B cell (primary cell): ENCODE measurements around the gene AGFG2. TPM values are rescaled to one million over a fixed set of nuclear protein-coding genes. Genes with fewer than 3 reads are reported as not detected.

Experiments used
- ATAC-seq: fragments of 200-7000 bp; cut with Tn5 transposase; one replicate; pipeline ENCODE4 v1.10.0; 2021; ENCODE audit warnings: low read depth, mild to moderate bottlenecking, moderate number of reproducible peaks, moderate library complexity
- CTCF ChIA-PET: fragments of 350-600 bp; sonication (Branson Sonifier 250); formaldehyde crosslinking; loops from one replicate; lab custom pipeline; 2021; ENCODE audit warnings: antibody characterized with exemption, inconsistent platforms; lab: Charles Lee
- POLR2A ChIA-PET: fragments of 350-600 bp; sonication (Branson Sonifier 250); formaldehyde crosslinking; loops from one replicate; lab custom pipeline; 2021; ENCODE audit warnings: antibody characterized with exemption; lab: Charles Lee
- DNase-seq: peaks from one replicate; pipeline ENCODE4 v3.0.0; 2013
- H2AFZ ChIP-seq: 2 replicates; pipeline ENCODE4 v1.6.1; 2012; ENCODE audit warnings: mild to moderate bottlenecking, low read depth, low read length; ENCODE audit not compliant: insufficient read depth, poor library complexity, severe bottlenecking
- H3K27ac ChIP-seq, 2 donors: 1 replicate in 1 of 2; 2 replicates in 1 of 2; pipeline ENCODE4 v1.5.1; 2012 to 2013; ENCODE audit warnings: low read length in 2 of 2, mild to moderate bottlenecking in 2 of 2, moderate library complexity in 1 of 2
- H3K27me3 ChIP-seq, 4 experiments: fragments of 200-600 bp in 1 of 4; sonication (generic) in 1 of 4; replicated peaks in 1 of 4; 1 replicate in 2 of 4; 2 replicates in 2 of 4; pipeline versions ENCODE4 v1.6.1 to v1.7.0; 2013 to 2016; ENCODE audit warnings: low read length in 3 of 4, mild to moderate bottlenecking in 2 of 4, mixed read lengths in 1 of 4, moderate library complexity in 1 of 4; ENCODE audit not compliant: insufficient read depth in 4 of 4, control insufficient read depth in 3 of 4; ENCODE audit errors: control extremely low read depth in 1 of 4
- H3K36me3 ChIP-seq, 2 experiments: replicated peaks in 1 of 2; 1 replicate in 1 of 2; 2 replicates in 1 of 2; pipeline versions ENCODE4 v1.6.1 to v1.7.1; 2013; ENCODE audit warnings: low read length in 1 of 2; ENCODE audit not compliant: insufficient read depth in 2 of 2, control insufficient read depth in 1 of 2; ENCODE audit errors: control extremely low read depth in 1 of 2, extremely low read depth in 1 of 2
- H3K4me1 ChIP-seq, 2 donors: fragments of 200-600 bp in 1 of 2; sonication (generic) in 1 of 2; 1 replicate in 1 of 2; 2 replicates in 1 of 2; pipeline versions ENCODE4 v1.5.1 to v1.6.1; 2013 to 2017; ENCODE audit warnings: low read length in 2 of 2; ENCODE audit not compliant: control insufficient read depth in 2 of 2, insufficient read depth in 2 of 2
- H3K4me2 ChIP-seq: replicated peaks from 2 replicates; pipeline ENCODE3; 2012; ENCODE audit warnings: mild to moderate bottlenecking, low read depth, low read length; ENCODE audit not compliant: poor library complexity, severe bottlenecking
- H3K4me3 ChIP-seq, 5 experiments: fragments of 200-600 bp in 1 of 5; sonication (generic) in 1 of 5; 1 replicate in 3 of 5; 2 replicates in 2 of 5; pipeline versions ENCODE4 v1.5.1 to v1.7.0; 2011 to 2016; ENCODE audit warnings: low read length in 4 of 5, mild to moderate bottlenecking in 4 of 5, low read depth in 2 of 5, control low read depth in 1 of 5, moderate library complexity in 1 of 5; ENCODE audit not compliant: insufficient read depth in 1 of 5; ENCODE audit errors: control extremely low read depth in 1 of 5, extremely low read depth in 1 of 5
- H3K79me2 ChIP-seq: fragments of 200-600 bp; sonication (generic); one replicate; pipeline ENCODE4 v1.6.0; 2016; ENCODE audit warnings: low read length; ENCODE audit not compliant: control insufficient read depth, insufficient read depth
- H3K9ac ChIP-seq: fragments of 200-600 bp; sonication (generic); 2 replicates; pipeline ENCODE4 v1.6.1; 2017; ENCODE audit warnings: mild to moderate bottlenecking, low read length, moderate library complexity
- H3K9me3 ChIP-seq, 3 donors: one replicate each; pipeline versions ENCODE4 v1.6.1 to v1.7.1; 2013; ENCODE audit warnings: low read length in 2 of 3; ENCODE audit not compliant: control insufficient read depth in 2 of 3, insufficient read depth in 1 of 3; ENCODE audit errors: control extremely low read depth in 1 of 3
- H4K20me1 ChIP-seq: 2 replicates; pipeline ENCODE4 v1.6.0; 2012; ENCODE audit warnings: mild to moderate bottlenecking, low read length; ENCODE audit not compliant: insufficient read depth, control insufficient read depth, poor library complexity, severe bottlenecking
- H3K27ac Mint-ChIP-seq: one replicate; pipeline ENCODE4 v1.8.0; 2021; ENCODE audit warnings: mixed read lengths
- H3K27me3 Mint-ChIP-seq: one replicate; pipeline ENCODE4 v1.8.0; 2021; ENCODE audit warnings: mixed read lengths
- H3K4me1 Mint-ChIP-seq: one replicate; pipeline ENCODE4 v1.8.0; 2021; ENCODE audit warnings: mixed read lengths
- H3K4me3 Mint-ChIP-seq: one replicate; pipeline ENCODE4 v1.8.0; 2021; ENCODE audit warnings: mixed read lengths
- H3K9me3 Mint-ChIP-seq: one replicate; pipeline ENCODE4 v1.8.0; 2022; ENCODE audit warnings: mixed read lengths; ENCODE audit not compliant: insufficient read depth
- EZH2 ChIP-seq: IDR thresholded peaks from 2 replicates; pipeline ENCODE4 v1.6.1; 2012; ENCODE audit warnings: borderline replicate concordance, low read depth, mild to moderate bottlenecking, moderate library complexity, low read length; ENCODE audit not compliant: insufficient read depth, poor library complexity, severe bottlenecking
- WGBS: methylation state at CpG from one replicate; pipeline ENCODE4 v1.1.5; 2013; ENCODE audit warnings: missing lambda C conversion rate; ENCODE audit not compliant: insufficient coverage; 5-methylcytosine and 5-hydroxymethylcytosine counted together
- intact Hi-C: fragments of 100-400 bp; cut with micrococcal nuclease; formaldehyde crosslinking; loops from one replicate; pipeline ENCODE4 v1.10.0; 2022
- polyA plus RNA-seq: library from polyadenylated mRNA; depleted of rRNA; stranded (reverse); fragments of >200 nt; gene quantifications from 2 replicates; pipeline ENCODE4 v1.2.3, GENCODE V29; 2012
- total RNA-seq, 2 donors: library from RNA; stranded (reverse); fragments of 120-200 nt in 1 of 2; gene quantifications; 1 replicate in 1 of 2; 2 replicates in 1 of 2; pipeline versions ENCODE4 v1.2.3 to v1.2.4, GENCODE V29; 2013 to 2022
- TF ChIP-seq, protein P1 (sequence below): fragments of 200-600 bp; IDR thresholded peaks from one replicate; pipeline ENCODE4 v1.8.0; 2022; ENCODE audit warnings: antibody characterized with exemption, mild to moderate bottlenecking

AGFG2 gene
- total and polyA plus RNA-seq, 2 donors (not counting 1 experiment from before 2014, with no cell fraction given) = 11.0 TPM

DNA sequence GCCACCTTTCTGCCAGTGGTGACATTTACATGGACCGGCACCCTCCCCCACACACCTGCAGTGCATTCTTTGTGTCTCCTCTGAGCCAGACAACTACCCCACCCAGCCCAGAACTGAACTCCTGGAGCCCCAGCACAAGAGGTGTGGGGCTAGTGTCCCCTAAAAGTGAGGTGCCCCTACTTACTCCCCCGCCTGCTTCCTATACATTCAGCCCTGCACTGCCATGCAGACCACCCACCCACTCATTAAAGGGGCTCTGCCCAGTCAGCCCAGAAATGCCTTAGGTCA is 32.8 kb downstream of the AGFG2 start:
- no peak overlapping the region for H3K4me2 ChIP-seq
- intact Hi-C loops = no loop called here

DNA sequence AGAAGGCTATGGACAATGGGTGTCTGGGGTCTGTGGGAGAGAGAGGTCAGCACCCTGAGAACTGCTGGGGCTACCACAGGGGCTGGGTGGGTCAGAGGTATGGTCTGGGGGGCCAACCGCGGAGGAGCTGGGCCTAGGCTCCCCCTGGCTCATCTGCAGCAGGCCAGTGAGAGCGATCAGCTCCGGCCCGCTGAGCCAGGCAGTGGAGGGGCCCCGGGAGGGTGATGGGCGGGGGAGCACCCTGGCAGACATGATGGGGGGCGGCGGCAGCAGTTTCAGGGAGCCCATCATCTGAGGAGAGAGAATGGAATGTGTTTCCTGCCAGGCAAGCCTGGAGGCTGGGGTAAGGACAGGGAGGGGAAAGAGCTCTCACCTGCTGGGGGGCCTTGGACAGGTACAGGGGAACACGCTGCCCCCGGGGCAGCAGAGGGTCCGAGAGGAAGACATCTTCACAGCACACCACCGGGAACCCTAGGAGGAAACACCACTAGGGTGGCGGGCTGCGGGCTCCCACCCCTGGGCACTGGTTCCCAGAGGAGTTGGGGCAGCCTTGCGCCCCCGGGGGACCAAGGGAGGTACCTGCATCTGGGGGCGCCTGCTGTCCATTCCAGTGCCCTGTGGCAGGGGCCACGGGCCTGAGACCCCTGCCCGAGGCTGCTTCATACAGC is 33.4 kb downstream of the AGFG2 start:
- no peaks in the 10 kb centered on the region for H3K9me3 ChIP-seq
- peaks cover 36 to 44% of the 10 kb centered on the region in 2 donors for H3K4me1 ChIP-seq
- peaks cover 0 to 34% of the 10 kb centered on the region in 2 experiments for H3K36me3 ChIP-seq
- H3K4me2 ChIP-seq = no peak overlapping the region
- H3K4me3 ChIP-seq = no peak overlapping the region
- no peak overlapping the region for H2AFZ ChIP-seq
- ChIA-PET CTCF (interaction anchor here (1.4 kb wide), 1 partner anchor 14 kb away, joined by 3 read pairs; the partner anchor contains the start of gene FBXO24), POLR2A (no interaction called here)
- peaks cover 50% of the 10 kb centered on the region for H4K20me1 ChIP-seq
- 94% methylated on average over 18 of the region's 20 CpGs for WGBS
- peaks cover 33% of the 10 kb centered on the region for H3K4me1 Mint-ChIP-seq
- DNase-seq (no peak), ATAC-seq (no peak)
- H3K9ac ChIP-seq = no peak overlapping the region
- H3K9me3 Mint-ChIP-seq = no peaks in the 10 kb centered on the region
- no peaks in the 10 kb centered on the region for H3K27me3 ChIP-seq
- TF ChIP-seq, protein P1, sequence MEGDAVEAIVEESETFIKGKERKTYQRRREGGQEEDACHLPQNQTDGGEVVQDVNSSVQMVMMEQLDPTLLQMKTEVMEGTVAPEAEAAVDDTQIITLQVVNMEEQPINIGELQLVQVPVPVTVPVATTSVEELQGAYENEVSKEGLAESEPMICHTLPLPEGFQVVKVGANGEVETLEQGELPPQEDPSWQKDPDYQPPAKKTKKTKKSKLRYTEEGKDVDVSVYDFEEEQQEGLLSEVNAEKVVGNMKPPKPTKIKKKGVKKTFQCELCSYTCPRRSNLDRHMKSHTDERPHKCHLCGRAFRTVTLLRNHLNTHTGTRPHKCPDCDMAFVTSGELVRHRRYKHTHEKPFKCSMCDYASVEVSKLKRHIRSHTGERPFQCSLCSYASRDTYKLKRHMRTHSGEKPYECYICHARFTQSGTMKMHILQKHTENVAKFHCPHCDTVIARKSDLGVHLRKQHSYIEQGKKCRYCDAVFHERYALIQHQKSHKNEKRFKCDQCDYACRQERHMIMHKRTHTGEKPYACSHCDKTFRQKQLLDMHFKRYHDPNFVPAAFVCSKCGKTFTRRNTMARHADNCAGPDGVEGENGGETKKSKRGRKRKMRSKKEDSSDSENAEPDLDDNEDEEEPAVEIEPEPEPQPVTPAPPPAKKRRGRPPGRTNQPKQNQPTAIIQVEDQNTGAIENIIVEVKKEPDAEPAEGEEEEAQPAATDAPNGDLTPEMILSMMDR = no peak
- no peak for TF ChIP-seq EZH2
- H3K27ac ChIP-seq = no peak overlapping the region
- intact Hi-C loops = no loop called here
- H3K27ac Mint-ChIP-seq = no peak overlapping the region
- H3K4me3 Mint-ChIP-seq = no peak overlapping the region
- peaks cover 2% of the 10 kb centered on the region for H3K79me2 ChIP-seq
- no peaks in the 10 kb centered on the region for H3K27me3 Mint-ChIP-seq

More for the DNA sequence above, 32.8 kb downstream of the AGFG2 start:
- H3K4me3 ChIP-seq = no peak overlapping the region
- H3K4me1 ChIP-seq = peaks cover 39 to 49% of the 10 kb centered on the region in 2 donors
- Mint-ChIP-seq H3K27me3 (no peaks in the 10 kb centered on the region), H3K9me3 (no peaks in the 10 kb centered on the region), H3K4me1 (peaks cover 37% of the 10 kb centered on the region), H3K27ac (no peak overlapping the region), H3K4me3 (peak overlapping the region; percentile 34)
- H4K20me1 ChIP-seq = peaks cover 44% of the 10 kb centered on the region
- no peak for TF ChIP-seq EZH2
- TF ChIP-seq, protein P1 = no peak
- POLR2A ChIA-PET = interaction anchor here (0.6 kb wide), 1 partner anchor 450 kb away, joined by 5 read pairs; no protein-coding TSS in a partner anchor
- no peak overlapping the region for H3K27ac ChIP-seq
- DNase-seq (no peak), ATAC-seq (no peak)
- 100% methylated on average over 2 of the region's 2 CpGs for WGBS
- H3K79me2 ChIP-seq = no peaks in the 10 kb centered on the region
- CTCF ChIA-PET = interaction anchor here (1.0 to 1.7 kb wide), 4 partner anchors 10 to 280 kb away, joined by 4 to 7 read pairs (median 4); partner anchors contain the start of gene SLC12A9
- H2AFZ ChIP-seq = no peak overlapping the region
- H3K9me3 ChIP-seq = no peaks in the 10 kb centered on the region
- H3K9ac ChIP-seq = no peak overlapping the region
- H3K27me3 ChIP-seq = no peaks in the 10 kb centered on the region
- H3K36me3 ChIP-seq = peaks cover 0 to 28% of the 10 kb centered on the region in 2 experiments
